Fibroblast of lung (primary cell): Measurements from ENCODE around the gene CLMN. TPM values are rescaled to one million over a fixed set of nuclear protein-coding genes. Genes with fewer than 3 reads are reported as not detected.

ENCODE experiments used
- DNase-seq, 2 donors: peaks; one replicate each; pipeline versions ENCODE4 v3.0.0 to v3.0.0-alpha.2; 2010; ENCODE audit warnings: low read depth in 2 of 2
- H2AFZ ChIP-seq: 2 replicates; pipeline ENCODE4 v1.5.1; 2012; ENCODE audit warnings: low read length, control low read depth, inconsistent platforms
- H3K27ac ChIP-seq: 2 replicates; pipeline ENCODE4 v1.5.1; 2011; ENCODE audit warnings: low read length, control low read depth; ENCODE audit not compliant: insufficient read depth
- H3K27me3 ChIP-seq: 2 replicates; pipeline ENCODE4 v1.5.1; 2011; ENCODE audit warnings: mild to moderate bottlenecking, low read length; ENCODE audit not compliant: control insufficient read depth, insufficient read depth
- H3K36me3 ChIP-seq: 2 replicates; pipeline ENCODE4 v1.5.1; 2011; ENCODE audit warnings: low read length; ENCODE audit not compliant: control insufficient read depth, insufficient read depth
- H3K4me1 ChIP-seq: 2 replicates; pipeline ENCODE4 v1.5.1; 2011; ENCODE audit warnings: low read length; ENCODE audit not compliant: control insufficient read depth, insufficient read depth; ENCODE audit errors: extremely low read depth
- H3K4me2 ChIP-seq: 2 replicates; pipeline ENCODE4 v1.5.1; 2011; ENCODE audit warnings: low read length, control low read depth; ENCODE audit not compliant: insufficient read depth; ENCODE audit errors: extremely low read depth
- H3K4me3 ChIP-seq, 4 experiments: fragments of 200-600 bp in 1 of 4; sonication (generic) in 1 of 4; replicated peaks in 1 of 4; 2 replicates each; pipeline ENCODE4 v1.5.1; 2011 to 2016; ENCODE audit warnings: low read length in 4 of 4, low read depth in 3 of 4, mild to moderate bottlenecking in 3 of 4, control low read depth in 2 of 4, inconsistent platforms in 1 of 4, mixed read lengths in 1 of 4; ENCODE audit not compliant: insufficient read depth in 1 of 4; ENCODE audit errors: control extremely low read depth in 1 of 4
- H3K79me2 ChIP-seq: 2 replicates; pipeline ENCODE4 v1.5.1; 2012; ENCODE audit warnings: mild to moderate bottlenecking, low read length, inconsistent platforms; ENCODE audit not compliant: control insufficient read depth, insufficient read depth
- H3K9ac ChIP-seq: 2 replicates; pipeline ENCODE4 v1.5.1; 2011; ENCODE audit warnings: mild to moderate bottlenecking, low read length, control low read depth; ENCODE audit not compliant: insufficient read depth
- H3K9me3 ChIP-seq: 2 replicates; pipeline ENCODE4 v1.5.1; 2012; ENCODE audit warnings: low read depth, low read length; ENCODE audit not compliant: control insufficient read depth, insufficient read depth
- H4K20me1 ChIP-seq: 2 replicates; pipeline ENCODE4 v1.5.1; 2011; ENCODE audit warnings: low read length; ENCODE audit not compliant: control insufficient read depth, insufficient read depth; ENCODE audit errors: extremely low read depth
- EZH2 ChIP-seq: IDR thresholded peaks from 2 replicates; pipeline ENCODE4 v1.5.1; 2012; ENCODE audit warnings: low read length, control low read depth, mild to moderate bottlenecking; ENCODE audit errors: missing control alignments
- polyA plus RNA-seq, 2 donors: library from polyadenylated mRNA; depleted of rRNA in 1 of 2; stranded (reverse) in 1 of 2; unstranded in 1 of 2; fragments of >200 nt; gene quantifications; 2 replicates each; pipeline ENCODE4 v1.2.1, GENCODE V29; 2011 to 2012; ENCODE audit warnings: missing spikeins in 1 of 2
- total RNA-seq: library from RNA; depleted of rRNA; stranded (reverse); fragments of >200 nt; gene quantifications from 2 replicates; pipeline ENCODE4 v1.2.1, GENCODE V29; 2014
- TF ChIP-seq, protein P1 (sequence below), 2 donors: IDR thresholded peaks in 1 of 2; conservative IDR thresholded peaks in 1 of 2; 1 replicate in 1 of 2; 2 replicates in 1 of 2; pipeline ENCODE4 v1.5.1; 2011 to 2012; ENCODE audit warnings: low read length in 2 of 2, control low read depth in 1 of 2, inconsistent platforms in 1 of 2, low read depth in 1 of 2, mild to moderate bottlenecking in 1 of 2

Gene CLMN
- total and polyA plus RNA-seq, 2 donors (not counting 1 experiment from before 2014, with no cell fraction given), result 0.83 to 2.7 TPM

GRCh38 chr14:95323917-95324316, 4.2 kb upstream of the CLMN start:
- Histone ChIP-seq H3K36me3 (no peaks in the 10 kb centered on the region), H3K4me1 (peaks cover 2% of the 10 kb centered on the region), H3K27ac (no peak overlapping the region), H3K4me3 (no peak overlapping the region), H3K4me2 (no peak overlapping the region), H3K79me2 (no peaks in the 10 kb centered on the region), H3K9me3 (no peaks in the 10 kb centered on the region), H3K9ac (no peak overlapping the region), H2AFZ (no peak overlapping the region), H4K20me1 (no peaks in the 10 kb centered on the region), H3K27me3 (peaks cover 3% of the 10 kb centered on the region)
- TF ChIP-seq, protein P1, sequence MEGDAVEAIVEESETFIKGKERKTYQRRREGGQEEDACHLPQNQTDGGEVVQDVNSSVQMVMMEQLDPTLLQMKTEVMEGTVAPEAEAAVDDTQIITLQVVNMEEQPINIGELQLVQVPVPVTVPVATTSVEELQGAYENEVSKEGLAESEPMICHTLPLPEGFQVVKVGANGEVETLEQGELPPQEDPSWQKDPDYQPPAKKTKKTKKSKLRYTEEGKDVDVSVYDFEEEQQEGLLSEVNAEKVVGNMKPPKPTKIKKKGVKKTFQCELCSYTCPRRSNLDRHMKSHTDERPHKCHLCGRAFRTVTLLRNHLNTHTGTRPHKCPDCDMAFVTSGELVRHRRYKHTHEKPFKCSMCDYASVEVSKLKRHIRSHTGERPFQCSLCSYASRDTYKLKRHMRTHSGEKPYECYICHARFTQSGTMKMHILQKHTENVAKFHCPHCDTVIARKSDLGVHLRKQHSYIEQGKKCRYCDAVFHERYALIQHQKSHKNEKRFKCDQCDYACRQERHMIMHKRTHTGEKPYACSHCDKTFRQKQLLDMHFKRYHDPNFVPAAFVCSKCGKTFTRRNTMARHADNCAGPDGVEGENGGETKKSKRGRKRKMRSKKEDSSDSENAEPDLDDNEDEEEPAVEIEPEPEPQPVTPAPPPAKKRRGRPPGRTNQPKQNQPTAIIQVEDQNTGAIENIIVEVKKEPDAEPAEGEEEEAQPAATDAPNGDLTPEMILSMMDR (conservative IDR thresholded peaks at IDR 0.05 in 1 of 2, IDR thresholded peaks at IDR 0.05 in 1 of 2; ENCODE audit: low read depth in 1 of 2, low read length in 2 of 2), result no peak
- no peak for TF ChIP-seq EZH2
- DNase-seq, result no peak

GRCh38 chr14:95323361-95323760, 3.7 kb upstream of the CLMN start:
- DNase-seq, result no peak
- no peak overlapping the region for H3K9ac ChIP-seq
- peaks cover 3% of the 10 kb centered on the region for H3K27me3 ChIP-seq
- TF ChIP-seq, protein P1 (conservative IDR thresholded peaks at IDR 0.05 in 1 of 2, IDR thresholded peaks at IDR 0.05 in 1 of 2; ENCODE audit: low read depth in 1 of 2, low read length in 2 of 2), result no peak
- TF ChIP-seq EZH2, result no peak
- H3K27ac ChIP-seq, result no peak overlapping the region
- H3K4me2 ChIP-seq, result no peak overlapping the region
- H3K36me3 ChIP-seq, result no peaks in the 10 kb centered on the region
- no peak overlapping the region for H2AFZ ChIP-seq
- no peaks in the 10 kb centered on the region for H4K20me1 ChIP-seq
- H3K9me3 ChIP-seq, result no peaks in the 10 kb centered on the region
- no peaks in the 10 kb centered on the region for H3K79me2 ChIP-seq
- no peak overlapping the region for H3K4me3 ChIP-seq
- peaks cover 2% of the 10 kb centered on the region for H3K4me1 ChIP-seq

GRCh38 chr14:95322651-95323050, 2.9 kb upstream of the CLMN start:
- peak in 1 of 2 donors; percentile 8 for DNase-seq
- Histone ChIP-seq H3K9me3 (no peaks in the 10 kb centered on the region), H3K9ac (no peak overlapping the region), H3K4me3 (no peak overlapping the region), H3K36me3 (no peaks in the 10 kb centered on the region), H2AFZ (no peak overlapping the region), H3K79me2 (no peaks in the 10 kb centered on the region), H3K27ac (no peak overlapping the region), H3K4me1 (peaks cover 2% of the 10 kb centered on the region), H3K4me2 (no peak overlapping the region), H4K20me1 (no peaks in the 10 kb centered on the region), H3K27me3 (peaks cover 3% of the 10 kb centered on the region)
- TF ChIP-seq, protein P1 (conservative IDR thresholded peaks at IDR 0.05 in 1 of 2, IDR thresholded peaks at IDR 0.05 in 1 of 2; ENCODE audit: low read depth in 1 of 2, low read length in 2 of 2), result no peak
- no peak for TF ChIP-seq EZH2
